NCI-H345 treated with DMSO at 0.1 percent for 48 hours (cell line): ENCODE measurements around the gene KRTAP10-2.
A peak's percentile ranks its signal among the peaks of the same experiment; 100 is the strongest.
"Not testable (repeated sequence)": the region's sequence is repeated elsewhere in the genome, so short reads cannot be mapped to it uniquely, and the experiment has no call there.

Source experiments
- DNase-seq: peaks from one replicate; lab custom pipeline; 2025; ENCODE audit not compliant: unreplicated experiment; lab: John Stamatoyannopoulos, UW

Gene KRTAP10-2

GRCh38 chr21:44583089-44583799 is 31.9 kb upstream of the KRTAP10-2 start:
- DNase-seq = no peak

DNA sequence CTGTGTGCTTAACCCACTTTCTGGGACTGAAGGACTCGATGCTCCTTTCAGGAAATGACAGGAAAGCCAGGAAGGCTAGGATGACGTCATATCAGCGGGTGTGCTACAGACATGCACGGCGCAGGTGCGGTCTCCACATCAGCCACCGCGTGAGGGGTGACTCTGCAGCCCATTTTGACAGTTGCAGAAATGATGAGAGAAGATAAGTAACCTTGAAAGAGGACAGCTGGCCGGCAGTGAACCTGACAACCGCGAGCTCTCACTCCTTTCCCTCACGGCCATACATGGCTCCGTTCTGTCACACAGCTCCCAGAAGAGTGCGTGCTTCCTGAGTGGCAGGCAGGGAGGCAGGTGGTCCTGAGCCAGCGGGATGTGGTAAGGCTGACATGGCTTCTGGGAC is 30.8 kb upstream of the KRTAP10-2 start:
- DNase-seq = peak; percentile 37

DNA sequence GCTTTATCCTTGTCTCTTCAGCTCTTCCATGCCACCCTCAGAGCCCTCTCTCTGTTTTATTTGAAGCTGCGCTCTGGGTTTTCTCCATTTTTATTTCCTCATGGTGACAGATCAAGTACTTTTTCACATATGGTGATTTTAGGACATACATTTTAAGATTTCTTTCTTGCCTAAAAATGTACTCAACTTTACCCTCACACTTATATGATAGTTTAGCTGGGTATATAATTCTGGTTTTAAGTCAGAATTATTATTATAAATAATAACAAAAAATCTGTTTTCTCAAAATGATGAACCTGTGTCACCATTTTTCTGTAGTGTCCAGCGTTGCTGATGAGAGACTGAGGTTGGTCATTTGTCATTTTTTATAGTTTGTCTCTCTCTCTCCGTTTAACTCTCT is 29.9 kb upstream of the KRTAP10-2 start:
- no peak for DNase-seq

DNA sequence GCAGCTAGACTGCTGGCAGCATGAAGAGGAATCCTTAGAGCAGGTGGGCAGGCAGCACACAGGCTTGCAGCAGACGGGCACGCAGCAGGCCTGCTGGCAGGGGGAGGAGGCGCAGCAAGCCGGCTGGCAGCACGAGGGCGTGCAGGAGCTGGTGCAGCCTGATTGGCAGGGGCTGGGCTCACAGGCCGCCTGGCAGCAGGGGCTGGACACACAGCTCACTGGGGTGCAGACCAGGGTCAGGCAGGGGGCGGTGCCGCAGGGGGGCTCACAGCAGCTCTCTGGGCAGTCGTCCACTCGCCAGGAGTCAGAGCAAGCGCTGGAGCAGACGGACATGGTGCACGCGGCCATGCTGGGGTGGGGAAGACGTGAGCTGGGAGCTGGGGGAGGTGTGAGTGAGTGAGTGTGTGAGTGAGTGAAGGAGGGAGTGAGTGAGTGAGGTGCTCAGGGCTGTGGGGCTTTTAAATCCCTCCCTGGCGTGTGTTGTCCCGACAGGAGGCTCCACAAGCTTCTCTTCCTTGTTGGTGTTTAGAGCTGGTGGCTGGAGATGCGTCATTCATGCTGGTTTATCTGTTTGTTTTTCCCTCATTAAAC is 29.0 kb upstream of the KRTAP10-2 start, which contains the start of gene KRTAP10-5:
KRTAP10-5 (minus strand) TSS at position 374 of the 591 bp plus-strand sequence; CDS start at position 348, 26 bp downstream.
- not testable (repeated sequence) for DNase-seq

- no peak for DNase-seq
These were observed 28.5 kb upstream of the KRTAP10-2 start for GRCh38 chr21:44579833-44580144.

GRCh38 chr21:44579056-44579832 is 27.9 kb upstream of the KRTAP10-2 start:
- no peak for DNase-seq

GRCh38 chr21:44578371-44579055 is 27.2 kb upstream of the KRTAP10-2 start:
- DNase-seq = no peak

DNA sequence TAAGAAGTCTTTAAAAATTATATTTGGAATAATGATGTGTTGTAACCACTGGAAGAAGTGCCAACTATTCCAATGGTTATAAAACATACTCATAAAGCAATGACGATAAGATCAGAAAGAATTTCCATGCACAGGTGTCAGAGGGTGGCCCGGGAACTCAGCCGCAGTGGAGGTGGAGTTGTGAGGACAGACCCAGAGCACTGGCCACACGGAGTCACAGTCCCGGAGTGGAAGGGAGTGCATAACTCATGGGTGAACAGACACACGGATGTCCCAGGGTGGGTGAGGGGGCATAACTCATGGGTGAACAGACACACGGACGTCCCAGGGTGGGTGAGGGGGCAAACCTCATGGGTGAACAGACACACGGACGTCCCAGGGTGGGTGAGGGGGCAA is 24.7 kb upstream of the KRTAP10-2 start:
- DNase-seq = no peak

GRCh38 chr21:44575307-44576024 is 24.2 kb upstream of the KRTAP10-2 start:
- DNase-seq = no peak

GRCh38 chr21:44574457-44575306 is 23.4 kb upstream of the KRTAP10-2 start:
- no peak for DNase-seq

DNA sequence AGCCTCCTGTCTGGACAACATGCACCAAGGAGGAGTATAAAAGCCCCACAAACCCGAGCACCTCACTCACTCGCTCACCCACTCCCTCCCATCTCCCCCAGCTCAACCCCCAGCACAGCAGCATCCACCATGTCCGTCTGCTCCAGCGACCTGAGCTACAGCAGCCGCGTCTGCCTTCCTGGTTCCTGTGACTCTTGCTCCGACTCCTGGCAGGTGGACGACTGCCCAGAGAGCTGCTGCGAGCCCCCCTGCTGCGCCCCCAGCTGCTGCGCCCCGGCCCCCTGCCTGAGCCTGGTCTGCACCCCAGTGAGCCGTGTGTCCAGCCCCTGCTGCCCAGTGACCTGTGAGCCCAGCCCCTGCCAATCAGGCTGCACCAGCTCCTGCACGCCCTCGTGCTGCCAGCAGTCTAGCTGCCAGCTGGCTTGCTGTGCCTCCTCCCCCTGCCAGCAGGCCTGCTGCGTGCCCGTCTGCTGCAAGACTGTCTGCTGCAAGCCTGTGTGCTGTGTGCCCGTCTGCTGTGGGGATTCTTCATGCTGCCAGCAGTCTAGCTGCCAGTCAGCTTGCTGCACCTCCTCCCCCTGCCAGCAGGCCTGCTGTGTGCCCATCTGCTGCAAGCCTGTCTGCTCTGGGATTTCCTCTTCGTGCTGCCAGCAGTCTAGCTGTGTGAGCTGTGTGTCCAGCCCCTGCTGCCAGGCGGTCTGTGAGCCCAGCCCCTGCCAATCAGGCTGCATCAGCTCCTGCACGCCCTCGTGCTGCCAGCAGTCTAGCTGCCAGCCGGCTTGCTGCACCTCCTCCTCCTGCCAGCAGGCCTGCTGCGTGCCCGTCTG is 22.5 kb upstream of the KRTAP10-2 start, which contains the start of gene KRTAP10-4:
KRTAP10-4 (plus strand) TSS at position 100 of the 827 bp plus-strand sequence; CDS start at position 130, 30 bp downstream.
- DNase-seq = not testable (repeated sequence)

DNA sequence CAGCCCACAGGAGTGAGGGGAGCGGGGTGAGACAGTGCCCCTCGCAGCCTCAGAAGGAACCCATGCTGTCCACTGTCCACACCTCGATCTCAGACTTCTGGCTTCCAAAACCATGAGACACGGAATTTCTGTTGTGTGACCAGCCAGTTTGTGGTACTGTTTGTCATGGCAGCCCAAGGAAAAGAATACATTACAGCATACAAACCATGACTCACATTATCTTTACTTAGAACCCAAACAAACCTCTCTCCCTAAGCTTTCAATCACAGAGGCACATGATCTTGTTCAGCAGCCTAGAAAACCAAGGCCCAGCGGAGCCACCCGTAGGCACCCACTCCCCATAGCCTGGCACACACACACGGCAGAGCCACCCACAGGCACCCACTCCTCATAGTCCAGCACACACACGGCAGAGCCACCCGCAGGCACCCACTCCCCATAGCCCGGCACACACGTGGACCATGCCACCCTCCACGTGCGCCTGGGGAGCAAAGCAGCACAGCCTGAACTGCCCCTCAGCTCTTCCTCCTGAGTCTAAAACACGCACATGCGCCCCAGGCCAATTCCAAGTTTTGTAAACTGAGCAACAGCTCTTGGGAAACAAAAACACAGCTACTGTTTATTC is 21.8 kb upstream of the KRTAP10-2 start:
- DNase-seq = no peak

- DNase-seq = no peak
These were observed 20.8 kb upstream of the KRTAP10-2 start for GRCh38 chr21:44571844-44572782.

GRCh38 chr21:44571296-44571695 is 20.0 kb upstream of the KRTAP10-2 start:
- DNase-seq = no peak

- no peak for DNase-seq
These were observed 18.7 kb upstream of the KRTAP10-2 start for GRCh38 chr21:44569861-44570517.

GRCh38 chr21:44568667-44569556 is 17.6 kb upstream of the KRTAP10-2 start:
- DNase-seq = no peak
